OCI-LY3 (cell line): ENCODE data around the gene DYNC1LI1.
A peak's percentile ranks its signal among the peaks of the same experiment; 100 is the strongest.

Source experiments
- H2AFZ ChIP-seq: fragments of 200-600, 300-600 bp; shearing (Covaris generic); 2 replicates; pipeline ENCODE4 v1.6.0; 2014; ENCODE audit warnings: antibody characterized with exemption, low read depth, low read length
- H3K27ac ChIP-seq: fragments of 200-600, 300-600 bp; sonication (generic); 2 replicates; pipeline ENCODE4 v1.5.1; 2014; ENCODE audit warnings: mild to moderate bottlenecking, low read length, moderate library complexity, mixed read lengths
- H3K27me3 ChIP-seq: fragments of 200-600, 300-600 bp; sonication (generic); 2 replicates; pipeline ENCODE4 v1.6.1; 2014; ENCODE audit warnings: low read depth, low read length, mixed read lengths
- H3K36me3 ChIP-seq: fragments of 200-600, 300-600 bp; sonication (generic); replicated peaks from 2 replicates; pipeline ENCODE3; 2014; ENCODE audit warnings: low read depth, low read length, mixed read lengths
- H3K4me1 ChIP-seq: fragments of 300-600, 200-600 bp; sonication (generic); 2 replicates; pipeline ENCODE4 v1.6.1; 2014; ENCODE audit warnings: low read length, mixed read lengths
- H3K4me2 ChIP-seq: fragments of 200-600, 300-600 bp; sonication (generic); 2 replicates; pipeline ENCODE4 v1.6.1; 2014; ENCODE audit warnings: low read length, mixed read lengths
- H3K4me3 ChIP-seq: fragments of 300-600, 200-600 bp; sonication (generic); 2 replicates; pipeline ENCODE4 v1.5.1; 2014; ENCODE audit warnings: antibody characterized with exemption, mild to moderate bottlenecking, low read length, moderate library complexity
- H3K79me2 ChIP-seq: fragments of 300-600, 200-600 bp; shearing (Covaris generic); 2 replicates; pipeline ENCODE4 v1.6.1; 2014; ENCODE audit warnings: mild to moderate bottlenecking, low read length, mixed read lengths
- H3K9ac ChIP-seq: fragments of 300-600, 200-600 bp; shearing (Covaris generic); 2 replicates; pipeline ENCODE4 v1.6.0; 2014; ENCODE audit warnings: mild to moderate bottlenecking, low read length, moderate library complexity
- H3K9me3 ChIP-seq: fragments of 200-600, 300-600 bp; shearing (Covaris generic); 2 replicates; pipeline ENCODE4 v1.6.1; 2014; ENCODE audit warnings: low read length, mixed read lengths; ENCODE audit not compliant: insufficient read depth
- H4K20me1 ChIP-seq: fragments of 200-600, 300-600 bp; sonication (generic); 2 replicates; pipeline ENCODE4 v1.6.1; 2016; ENCODE audit warnings: low read length, mixed read lengths; ENCODE audit not compliant: insufficient read depth
- CTCF ChIP-seq: fragments of 200-600, 300-600 bp; sonication (generic); IDR thresholded peaks from 2 replicates; pipeline ENCODE4 v1.5.1; 2014; ENCODE audit warnings: antibody characterized with exemption, low read length, low read depth
- EZH2phosphoT487 ChIP-seq: fragments of 200-600 bp; shearing (Covaris generic); IDR thresholded peaks from 2 replicates; pipeline ENCODE4 v1.6.1; 2018; ENCODE audit warnings: antibody characterized with exemption, mixed run types, low read depth

DYNC1LI1 gene

GRCh38 chr3:32569540-32570420 lies 878 bp downstream of the DYNC1LI1 start:
- Histone ChIP-seq H2AFZ (peak overlapping the region; percentile 78; the same call in 1 of the 2 replicates), H3K4me2 (peak overlapping the region; percentile 75), H3K9me3 (no peaks in the 10 kb centered on the region), H3K79me2 (peaks cover 54% of the 10 kb centered on the region), H4K20me1 (peaks cover 13% of the 10 kb centered on the region), H3K36me3 (peaks cover 8% of the 10 kb centered on the region), H3K4me1 (peaks cover 16% of the 10 kb centered on the region), H3K27me3 (no peaks in the 10 kb centered on the region), H3K27ac (peak overlapping the region; percentile 76), H3K4me3 (peak overlapping the region; percentile 87), H3K9ac (peak overlapping the region; percentile 87)
- TF ChIP-seq EZH2phosphoT487 (no peak), CTCF (no peak)

- Histone ChIP-seq H3K4me1 (peaks cover 15% of the 10 kb centered on the region), H3K9me3 (no peaks in the 10 kb centered on the region), H3K27ac (no peak overlapping the region), H3K27me3 (no peaks in the 10 kb centered on the region), H4K20me1 (peaks cover 18% of the 10 kb centered on the region), H3K4me2 (peak overlapping the region; percentile 75), H3K9ac (peak overlapping the region; percentile 87; the same call in 1 of the 2 replicates), H3K79me2 (peaks cover 62% of the 10 kb centered on the region), H3K4me3 (peak overlapping the region; percentile 87), H2AFZ (no peak overlapping the region), H3K36me3 (peaks cover 8% of the 10 kb centered on the region)
- no peak for TF ChIP-seq EZH2phosphoT487
- no peak for TF ChIP-seq CTCF
These were observed 1.7 kb downstream of the DYNC1LI1 start for GRCh38 chr3:32568953-32569352.

- Histone ChIP-seq H3K27me3 (no peaks in the 10 kb centered on the region), H3K9ac (no peak overlapping the region), H3K79me2 (peaks cover 91% of the 10 kb centered on the region), H2AFZ (no peak overlapping the region), H3K27ac (no peak overlapping the region), H3K9me3 (no peaks in the 10 kb centered on the region), H3K36me3 (peaks cover 11% of the 10 kb centered on the region), H3K4me1 (peaks cover 4% of the 10 kb centered on the region), H4K20me1 (peaks cover 22% of the 10 kb centered on the region), H3K4me3 (no peak overlapping the region), H3K4me2 (no peak overlapping the region)
- TF ChIP-seq EZH2phosphoT487 (no peak), CTCF (no peak)
These were observed 6.5 kb downstream of the DYNC1LI1 start for GRCh38 chr3:32564195-32564594.

GRCh38 chr3:32562640-32563039 lies 8.0 kb downstream of the DYNC1LI1 start:
- Histone ChIP-seq H3K36me3 (peaks cover 7% of the 10 kb centered on the region), H3K9me3 (no peaks in the 10 kb centered on the region), H3K4me1 (no peaks in the 10 kb centered on the region), H4K20me1 (peaks cover 18% of the 10 kb centered on the region), H3K27ac (no peak overlapping the region), H3K4me2 (no peak overlapping the region), H3K9ac (no peak overlapping the region), H2AFZ (no peak overlapping the region), H3K27me3 (no peaks in the 10 kb centered on the region), H3K79me2 (peaks cover 85% of the 10 kb centered on the region), H3K4me3 (no peak overlapping the region)
- TF ChIP-seq EZH2phosphoT487 (no peak), CTCF (no peak)
